HepG2 (cell line): ENCODE measurements around the gene HRG.
A peak's percentile ranks its signal among the peaks of the same experiment; 100 is the strongest.
"Not testable (repeated sequence)": the region's sequence is repeated elsewhere in the genome, so short reads cannot be mapped to it uniquely, and the experiment has no call there.

Experiments
- FOXK1 ChIP-seq: sonication (generic); formaldehyde crosslinking; IDR thresholded peaks from 2 replicates; pipeline ENCODE4 v1.4.0; 2020; ENCODE audit warnings: low read depth, missing genetic modification reagents, borderline replicate concordance
- KLF13 ChIP-seq: sonication (generic); formaldehyde crosslinking; IDR thresholded peaks from 2 replicates; pipeline ENCODE4 v1.4.0; 2020; ENCODE audit warnings: mild to moderate bottlenecking, missing genetic modification reagents
- POLR2AphosphoS5 ChIP-seq: IDR thresholded peaks from 2 replicates; pipeline ENCODE4 v1.6.1; 2012; ENCODE audit warnings: low read depth, low read length
- PRMT3 ChIP-seq: sonication (generic); formaldehyde crosslinking; IDR thresholded peaks from 2 replicates; pipeline ENCODE4 v1.8.1; 2022; ENCODE audit warnings: low read depth, mild to moderate bottlenecking, moderate library complexity, missing genetic modification reagents, borderline replicate concordance
- SP4 ChIP-seq: sonication (generic); formaldehyde crosslinking; IDR thresholded peaks from 2 replicates; pipeline ENCODE4 v1.8.1; 2023; ENCODE audit warnings: mild to moderate bottlenecking, missing genetic modification reagents
- ZFP36L2 ChIP-seq: sonication (generic); formaldehyde crosslinking; IDR thresholded peaks from 2 replicates; pipeline ENCODE4 v1.4.0; 2020; ENCODE audit warnings: missing genetic modification reagents
- ZNF136 ChIP-seq: sonication (generic); formaldehyde crosslinking; IDR thresholded peaks from 2 replicates; pipeline ENCODE4 v1.8.1; 2022; ENCODE audit warnings: low read depth, mild to moderate bottlenecking, moderate library complexity, missing genetic modification reagents
- TF ChIP-seq, protein P1 (sequence below): sonication (generic); formaldehyde crosslinking; IDR thresholded peaks from 2 replicates; pipeline ENCODE4 v1.5.0; 2020; ENCODE audit warnings: mild to moderate bottlenecking, missing genetic modification reagents, moderate library complexity
- TF ChIP-seq, protein P2 (sequence below): sonication (generic); formaldehyde crosslinking; IDR thresholded peaks from 2 replicates; pipeline ENCODE4 v1.4.0; 2020; ENCODE audit warnings: mild to moderate bottlenecking, missing genetic modification reagents
- TF ChIP-seq, protein P3 (sequence below): sonication (generic); formaldehyde crosslinking; IDR thresholded peaks from 2 replicates; pipeline ENCODE4 v1.4.0; 2020; ENCODE audit warnings: missing genetic modification reagents, mild to moderate bottlenecking, borderline replicate concordance

DNA sequence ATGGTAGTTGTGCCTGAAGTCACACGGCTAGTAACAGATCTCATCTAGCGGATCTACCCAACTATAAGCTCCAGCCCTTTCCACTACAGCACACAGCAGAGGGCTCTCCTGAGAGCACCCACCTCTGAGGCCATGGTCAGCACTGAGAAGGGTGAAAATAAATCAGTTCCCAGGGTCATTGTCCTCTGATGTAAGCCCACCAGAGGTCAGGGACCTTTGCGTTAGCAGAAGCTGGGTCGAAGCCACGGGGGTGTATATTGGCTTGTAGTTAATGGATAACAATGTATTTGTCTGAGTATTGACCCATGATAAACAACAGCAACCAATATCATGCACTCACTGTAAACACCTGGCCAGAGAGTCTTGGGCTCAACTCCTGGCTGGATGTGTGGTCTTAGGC, 31.6 kb upstream of the HRG start:
- not testable (repeated sequence) for TF ChIP-seq POLR2AphosphoS5; SP4 (CRISPR knock-in tag); PRMT3 (CRISPR knock-in tag); ZFP36L2; ZNF136; KLF13 (CRISPR knock-in tag)
- TF ChIP-seq FOXK1 (CRISPR knock-in tag), result peak; percentile 92
- TF ChIP-seq, protein P1, sequence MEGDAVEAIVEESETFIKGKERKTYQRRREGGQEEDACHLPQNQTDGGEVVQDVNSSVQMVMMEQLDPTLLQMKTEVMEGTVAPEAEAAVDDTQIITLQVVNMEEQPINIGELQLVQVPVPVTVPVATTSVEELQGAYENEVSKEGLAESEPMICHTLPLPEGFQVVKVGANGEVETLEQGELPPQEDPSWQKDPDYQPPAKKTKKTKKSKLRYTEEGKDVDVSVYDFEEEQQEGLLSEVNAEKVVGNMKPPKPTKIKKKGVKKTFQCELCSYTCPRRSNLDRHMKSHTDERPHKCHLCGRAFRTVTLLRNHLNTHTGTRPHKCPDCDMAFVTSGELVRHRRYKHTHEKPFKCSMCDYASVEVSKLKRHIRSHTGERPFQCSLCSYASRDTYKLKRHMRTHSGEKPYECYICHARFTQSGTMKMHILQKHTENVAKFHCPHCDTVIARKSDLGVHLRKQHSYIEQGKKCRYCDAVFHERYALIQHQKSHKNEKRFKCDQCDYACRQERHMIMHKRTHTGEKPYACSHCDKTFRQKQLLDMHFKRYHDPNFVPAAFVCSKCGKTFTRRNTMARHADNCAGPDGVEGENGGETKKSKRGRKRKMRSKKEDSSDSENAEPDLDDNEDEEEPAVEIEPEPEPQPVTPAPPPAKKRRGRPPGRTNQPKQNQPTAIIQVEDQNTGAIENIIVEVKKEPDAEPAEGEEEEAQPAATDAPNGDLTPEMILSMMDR (CRISPR knock-in tag), result peak; percentile 66
- TF ChIP-seq, protein P2, sequence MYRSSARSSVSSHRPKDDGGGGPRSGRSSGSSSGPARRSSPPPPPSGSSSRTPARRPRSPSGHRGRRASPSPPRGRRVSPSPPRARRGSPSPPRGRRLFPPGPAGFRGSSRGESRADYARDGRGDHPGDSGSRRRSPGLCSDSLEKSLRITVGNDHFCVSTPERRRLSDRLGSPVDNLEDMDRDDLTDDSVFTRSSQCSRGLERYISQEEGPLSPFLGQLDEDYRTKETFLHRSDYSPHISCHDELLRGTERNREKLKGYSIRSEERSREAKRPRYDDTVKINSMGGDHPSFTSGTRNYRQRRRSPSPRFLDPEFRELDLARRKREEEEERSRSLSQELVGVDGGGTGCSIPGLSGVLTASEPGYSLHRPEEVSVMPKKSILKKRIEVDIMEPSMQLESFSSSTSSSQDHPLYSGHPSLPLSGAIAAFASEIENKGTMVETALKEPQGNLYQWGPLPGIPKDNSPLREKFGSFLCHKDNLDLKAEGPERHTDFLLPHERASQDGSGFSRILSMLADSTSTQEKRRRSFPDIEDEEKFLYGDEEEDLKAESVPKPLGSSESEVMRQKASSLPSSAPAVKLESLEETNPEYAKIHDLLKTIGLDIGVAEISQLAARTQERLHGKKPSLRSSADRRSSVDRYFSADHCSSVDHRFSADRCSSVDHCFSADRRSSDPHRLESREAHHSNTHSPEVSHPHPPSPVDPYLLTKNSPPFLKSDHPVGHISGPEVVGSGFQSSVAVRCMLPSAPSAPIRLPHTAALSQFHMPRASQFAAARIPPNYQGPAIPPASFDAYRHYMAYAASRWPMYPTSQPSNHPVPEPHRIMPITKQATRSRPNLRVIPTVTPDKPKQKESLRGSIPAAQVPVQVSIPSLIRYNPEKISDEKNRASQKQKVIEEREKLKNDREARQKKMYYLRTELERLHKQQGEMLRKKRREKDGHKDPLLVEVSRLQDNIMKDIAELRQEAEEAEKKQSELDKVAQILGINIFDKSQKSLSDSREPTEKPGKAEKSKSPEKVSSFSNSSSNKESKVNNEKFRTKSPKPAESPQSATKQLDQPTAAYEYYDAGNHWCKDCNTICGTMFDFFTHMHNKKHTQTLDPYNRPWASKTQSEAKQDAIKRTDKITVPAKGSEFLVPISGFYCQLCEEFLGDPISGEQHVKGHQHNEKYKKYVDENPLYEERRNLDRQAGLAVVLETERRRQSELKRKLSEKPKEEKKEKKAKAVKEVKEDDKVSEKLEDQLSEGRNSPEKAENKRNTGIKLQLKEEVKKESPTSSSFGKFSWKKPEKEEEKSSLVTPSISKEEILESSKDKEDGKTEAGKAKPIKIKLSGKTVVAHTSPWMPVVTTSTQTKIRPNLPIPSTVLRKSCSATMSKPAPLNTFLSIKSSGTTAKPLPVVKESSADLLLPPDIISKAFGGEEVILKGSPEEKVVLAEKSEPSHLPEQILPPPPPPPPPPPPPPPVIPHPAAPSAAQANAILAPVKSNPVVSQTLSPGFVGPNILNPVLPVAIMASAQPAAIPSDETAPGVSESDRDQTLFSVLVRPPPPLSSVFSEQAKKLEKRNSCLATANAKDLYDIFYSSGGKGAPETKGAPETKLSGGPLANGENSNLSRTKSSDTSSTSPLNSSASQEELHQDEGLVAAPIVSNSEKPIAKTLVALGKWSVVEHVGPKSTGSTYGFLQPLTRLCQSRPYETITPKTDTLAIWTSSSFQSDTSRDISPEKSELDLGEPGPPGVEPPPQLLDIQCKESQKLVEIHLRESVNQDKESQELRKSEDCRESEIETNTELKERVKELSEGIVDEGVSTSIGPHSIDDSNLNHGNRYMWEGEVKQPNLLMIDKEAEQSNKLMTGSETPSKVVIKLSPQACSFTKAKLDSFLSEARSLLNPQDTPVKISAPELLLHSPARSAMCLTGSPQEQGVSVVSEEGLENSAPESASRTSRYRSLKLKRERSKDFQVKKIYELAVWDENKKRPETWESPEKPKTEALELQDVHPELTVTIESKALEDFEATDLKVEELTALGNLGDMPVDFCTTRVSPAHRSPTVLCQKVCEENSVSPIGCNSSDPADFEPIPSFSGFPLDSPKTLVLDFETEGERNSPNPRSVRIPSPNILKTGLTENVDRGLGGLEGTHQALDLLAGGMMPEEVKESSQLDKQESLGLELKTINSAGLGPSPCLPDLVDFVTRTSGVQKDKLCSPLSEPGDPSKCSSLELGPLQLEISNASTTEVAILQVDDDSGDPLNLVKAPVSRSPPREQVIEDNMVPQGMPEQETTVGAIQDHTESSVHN, result not testable (repeated sequence)
- TF ChIP-seq, protein P3, sequence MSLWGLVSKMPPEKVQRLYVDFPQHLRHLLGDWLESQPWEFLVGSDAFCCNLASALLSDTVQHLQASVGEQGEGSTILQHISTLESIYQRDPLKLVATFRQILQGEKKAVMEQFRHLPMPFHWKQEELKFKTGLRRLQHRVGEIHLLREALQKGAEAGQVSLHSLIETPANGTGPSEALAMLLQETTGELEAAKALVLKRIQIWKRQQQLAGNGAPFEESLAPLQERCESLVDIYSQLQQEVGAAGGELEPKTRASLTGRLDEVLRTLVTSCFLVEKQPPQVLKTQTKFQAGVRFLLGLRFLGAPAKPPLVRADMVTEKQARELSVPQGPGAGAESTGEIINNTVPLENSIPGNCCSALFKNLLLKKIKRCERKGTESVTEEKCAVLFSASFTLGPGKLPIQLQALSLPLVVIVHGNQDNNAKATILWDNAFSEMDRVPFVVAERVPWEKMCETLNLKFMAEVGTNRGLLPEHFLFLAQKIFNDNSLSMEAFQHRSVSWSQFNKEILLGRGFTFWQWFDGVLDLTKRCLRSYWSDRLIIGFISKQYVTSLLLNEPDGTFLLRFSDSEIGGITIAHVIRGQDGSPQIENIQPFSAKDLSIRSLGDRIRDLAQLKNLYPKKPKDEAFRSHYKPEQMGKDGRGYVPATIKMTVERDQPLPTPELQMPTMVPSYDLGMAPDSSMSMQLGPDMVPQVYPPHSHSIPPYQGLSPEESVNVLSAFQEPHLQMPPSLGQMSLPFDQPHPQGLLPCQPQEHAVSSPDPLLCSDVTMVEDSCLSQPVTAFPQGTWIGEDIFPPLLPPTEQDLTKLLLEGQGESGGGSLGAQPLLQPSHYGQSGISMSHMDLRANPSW (CRISPR knock-in tag), result 0 out of 2 replicates have a peak, but pooled peaks have one; percentile 52
